CD14-positive monocyte (primary cell): ENCODE results near the gene BSG. TPM values are rescaled to one million over a fixed set of nuclear protein-coding genes. Genes with fewer than 3 reads are reported as not detected.

ENCODE experiments used
- DNase-seq, 3 donors: peaks; one replicate each; pipeline ENCODE4 v3.0.0-alpha.2; 2011 to 2022
- H2AFZ ChIP-seq: 2 replicates; pipeline ENCODE4 v1.6.0; 2012; ENCODE audit warnings: mild to moderate bottlenecking, low read depth, low read length, inconsistent platforms; ENCODE audit not compliant: insufficient read depth, poor library complexity, severe bottlenecking
- H3K27ac ChIP-seq, 2 donors: 1 replicate in 1 of 2; 2 replicates in 1 of 2; pipeline ENCODE4 v1.5.1; 2012 to 2013; ENCODE audit warnings: low read length in 2 of 2, control low read depth in 1 of 2, inconsistent platforms in 1 of 2, low read depth in 1 of 2, mild to moderate bottlenecking in 1 of 2
- H3K27me3 ChIP-seq, 2 donors: one replicate each; pipeline versions ENCODE4 v1.6.0 to v1.6.1; 2011 to 2013; ENCODE audit warnings: low read length in 2 of 2; ENCODE audit not compliant: control insufficient read depth in 2 of 2, insufficient read depth in 2 of 2
- H3K36me3 ChIP-seq, 2 donors: replicated peaks in 1 of 2; 1 replicate in 1 of 2; 2 replicates in 1 of 2; pipeline versions ENCODE4 v1.5.1 to v1.6.1; 2012 to 2013; ENCODE audit warnings: low read length in 2 of 2, control low read depth in 1 of 2, inconsistent platforms in 1 of 2, mild to moderate bottlenecking in 1 of 2; ENCODE audit not compliant: insufficient read depth in 2 of 2, control insufficient read depth in 1 of 2
- H3K4me1 ChIP-seq, 2 donors: 1 replicate in 1 of 2; 2 replicates in 1 of 2; pipeline versions ENCODE4 v1.5.1 to v1.6.1; 2012 to 2013; ENCODE audit warnings: low read length in 2 of 2, control low read depth in 1 of 2, inconsistent platforms in 1 of 2, mild to moderate bottlenecking in 1 of 2, moderate library complexity in 1 of 2; ENCODE audit not compliant: insufficient read depth in 2 of 2, control insufficient read depth in 1 of 2
- H3K4me2 ChIP-seq: replicated peaks from 2 replicates; pipeline ENCODE3; 2012; ENCODE audit warnings: low read length, moderate library complexity, mild to moderate bottlenecking; ENCODE audit not compliant: poor library complexity, severe bottlenecking; ENCODE audit errors: extremely low read depth
- H3K4me3 ChIP-seq, 3 experiments: fragments of 200-600 bp in 1 of 3; sonication (generic) in 1 of 3; replicated peaks in 1 of 3; 1 replicate in 2 of 3; 2 replicates in 1 of 3; pipeline ENCODE4 v1.5.1; 2011 to 2013; ENCODE audit warnings: low read length in 3 of 3, mild to moderate bottlenecking in 3 of 3, control low read depth in 2 of 3, low read depth in 2 of 3, inconsistent platforms in 1 of 3, moderate library complexity in 1 of 3
- H3K79me2 ChIP-seq: 2 replicates; pipeline ENCODE4 v1.6.0; 2012; ENCODE audit warnings: mild to moderate bottlenecking, control low read depth, inconsistent platforms, low read length, moderate library complexity; ENCODE audit not compliant: insufficient read depth
- H3K9ac ChIP-seq: 2 replicates; pipeline ENCODE4 v1.6.0; 2017; ENCODE audit warnings: low read length, mild to moderate bottlenecking; ENCODE audit not compliant: insufficient read depth, poor library complexity, severe bottlenecking
- H3K9me3 ChIP-seq, 2 donors: replicated peaks in 1 of 2; 1 replicate in 1 of 2; 2 replicates in 1 of 2; pipeline versions ENCODE4 v1.5.1 to v1.6.1; 2012 to 2013; ENCODE audit warnings: low read length in 2 of 2, control low read depth in 1 of 2; ENCODE audit not compliant: control insufficient read depth in 1 of 2, insufficient read depth in 1 of 2
- H4K20me1 ChIP-seq: 2 replicates; pipeline ENCODE4 v1.6.0; 2012; ENCODE audit warnings: mild to moderate bottlenecking, low read length, control low read depth, moderate library complexity; ENCODE audit not compliant: insufficient read depth
- H3K27ac Mint-ChIP-seq, 7 donors: one replicate each; pipeline ENCODE4 v1.8.0; 2020; ENCODE audit warnings: mild to moderate bottlenecking in 7 of 7, mixed read lengths in 7 of 7, moderate library complexity in 6 of 7, inconsistent platforms in 2 of 7
- H3K27me3 Mint-ChIP-seq, 3 donors: one replicate each; pipeline ENCODE4 v1.8.0; 2021 to 2022; ENCODE audit warnings: low read depth in 3 of 3, mild to moderate bottlenecking in 3 of 3, mixed read lengths in 3 of 3, moderate library complexity in 3 of 3, inconsistent platforms in 1 of 3
- H3K36me3 Mint-ChIP-seq, 2 donors: one replicate each; pipeline ENCODE4 v1.8.0; 2020; ENCODE audit warnings: mixed read lengths in 2 of 2, inconsistent platforms in 1 of 2, mild to moderate bottlenecking in 1 of 2
- H3K4me1 Mint-ChIP-seq: one replicate; pipeline ENCODE4 v1.8.0; 2020; ENCODE audit warnings: mild to moderate bottlenecking, mixed read lengths
- H3K4me3 Mint-ChIP-seq, 2 donors: one replicate each; pipeline ENCODE4 v1.8.0; 2020; ENCODE audit warnings: mild to moderate bottlenecking in 2 of 2, mixed read lengths in 2 of 2, moderate library complexity in 1 of 2
- H3K9me3 Mint-ChIP-seq, 7 donors: one replicate each; pipeline ENCODE4 v1.8.0; 2020 to 2022; ENCODE audit warnings: mixed read lengths in 7 of 7, mild to moderate bottlenecking in 6 of 7, moderate library complexity in 6 of 7, inconsistent platforms in 2 of 7
- CTCF ChIP-seq: fragments of 200-600 bp; IDR thresholded peaks from one replicate; pipeline ENCODE4 v1.8.0; 2022; ENCODE audit warnings: antibody characterized with exemption, mild to moderate bottlenecking
- WGBS: methylation state at CpG from one replicate; pipeline ENCODE4 v1.1.5; 2013; ENCODE audit warnings: missing lambda C conversion rate; ENCODE audit not compliant: insufficient coverage; 5-methylcytosine and 5-hydroxymethylcytosine counted together
- intact Hi-C, 2 donors: fragments of 100-400 bp; cut with micrococcal nuclease; formaldehyde crosslinking; loops; one replicate each; pipeline versions ENCODE4 v1.15.0 to v1.15.1; 2023
- polyA plus RNA-seq, 3 donors: library from polyadenylated mRNA; depleted of rRNA in 1 of 3; unstranded in 2 of 3; stranded (reverse) in 1 of 3; fragments of 300-500 nt in 2 of 3; fragments of >200 nt in 1 of 3; fragmentation: Illumina TruSeq in 2 of 3; gene quantifications; 1 replicate in 2 of 3; 2 replicates in 1 of 3; pipeline ENCODE4 v1.2.3, GENCODE V29; 2012 to 2021

Gene BSG
- polyA plus RNA-seq, 3 donors = 190 to 431 (median 364) TPM

- 0% methylated on average over 100 of the region's 103 CpGs for WGBS
- Histone ChIP-seq H3K27me3 (peaks cover 0 to 1% of the 10 kb centered on the region in 2 donors), H4K20me1 (peaks cover 42% of the 10 kb centered on the region), H3K27ac (peak overlapping the region in 1 of 2 donors; percentile 82), H3K9ac (peak overlapping the region; percentile 82), H3K4me3 (peak overlapping the region; percentile 53 to 91 (median 77)), H3K4me1 (peaks cover 24 to 27% of the 10 kb centered on the region in 2 donors), H2AFZ (peak overlapping the region; percentile 92), H3K36me3 (peaks cover 9 to 10% of the 10 kb centered on the region in 2 donors), H3K9me3 (no peaks in the 10 kb centered on the region), H3K4me2 (peak overlapping the region; percentile 91), H3K79me2 (peaks cover 41% of the 10 kb centered on the region)
- intact Hi-C loops = loop anchor here (1.0 to 10.0 kb wide), 3 partner anchors 24 to 104 kb away; partner anchors contain the start of genes BSG (in 1 of the 2), FGF22 (in 1 of the 2), POLRMT (in 1 of the 2) and TPGS1 (in 1 of the 2)
- Mint-ChIP-seq H3K27ac (peak overlapping the region in 5 of 7 donors; percentile 45 to 89 (median 67)), H3K9me3 (peaks cover 0 to 6% (median 3%) of the 10 kb centered on the region in 7 donors), H3K4me3 (peak overlapping the region; percentile 80 to 84), H3K36me3 (peaks cover 5 to 8% of the 10 kb centered on the region in 2 donors), H3K4me1 (peaks cover 23% of the 10 kb centered on the region), H3K27me3 (peaks cover under 1 to 4% (median 2%) of the 10 kb centered on the region in 3 donors)
- no peak for TF ChIP-seq CTCF
- DNase-seq = peak; percentile 70 to 77 (median 75)
Observed at GRCh38 chr19:531009-531752, 41.2 kb upstream of the BSG start.

GRCh38 chr19:531753-532560, 40.4 kb upstream of the BSG start, which contains the start of gene CDC34:
CDC34 (plus strand) TSS chr19:531760; CDS start chr19:531932, 172 bp downstream.
- peaks cover 0 to 2% (median 1%) of the 10 kb centered on the region in 3 donors for H3K27me3 Mint-ChIP-seq
- Histone ChIP-seq H3K4me2 (peak within 1 kb of the TSS; percentile 91), H3K36me3 (peaks cover 17 to 18% of the 10 kb centered on the region in 2 donors), H3K9ac (peak within 1 kb of the TSS; percentile 90), H3K9me3 (no peaks in the 10 kb centered on the region), H3K27me3 (no peaks in the 10 kb centered on the region), H3K27ac (peak within 1 kb of the TSS; percentile 64 to 90), H4K20me1 (peaks cover 50% of the 10 kb centered on the region), H2AFZ (peak within 1 kb of the TSS; percentile 92), H3K4me3 (peak within 1 kb of the TSS; percentile 82 to 93 (median 91)), H3K79me2 (peaks cover 41% of the 10 kb centered on the region), H3K4me1 (peaks cover 24 to 27% of the 10 kb centered on the region in 2 donors)
- under 1% methylated on average over 79 of the region's 84 CpGs for WGBS
- peak within 1 kb of the TSS in 6 of 7 donors; percentile 45 to 95 (median 89) for H3K27ac Mint-ChIP-seq
- peaks cover 0 to 6% (median 3%) of the 10 kb centered on the region in 7 donors for H3K9me3 Mint-ChIP-seq
- peak within 1 kb of the TSS; percentile 88 to 92 for H3K4me3 Mint-ChIP-seq
- TF ChIP-seq CTCF = no peak
- H3K4me1 Mint-ChIP-seq = peaks cover 23% of the 10 kb centered on the region
- DNase-seq = no peak
- intact Hi-C loops = loop anchor here (1.0 to 10.0 kb wide), 4 partner anchors 25 to 103 kb away; partner anchors contain the start of genes BSG (in 1 of the 2), FGF22 (in 1 of the 2), POLRMT (in 1 of the 2) and TPGS1 (in 1 of the 2)
- peaks cover 6 to 16% of the 10 kb centered on the region in 2 donors for H3K36me3 Mint-ChIP-seq
